GM13977 (cell line): ENCODE data around the gene SLC10A3.

ENCODE experiments used
- DNase-seq: peaks from one replicate; pipeline ENCODE4 v3.0.0; 2012; ENCODE audit warnings: low spot score
- in situ Hi-C: fragments of 300-500 bp; cut with MboI; formaldehyde crosslinking; loops from one replicate; pipeline ENCODE4 v1.12.0; 2022; ENCODE audit warnings: low sequenced_read_pairs, low pct_unique_long_range_greater_than_20kb, mixed read lengths, inconsistent platforms; ENCODE audit not compliant: unreplicated experiment
- TF ChIP-seq, protein P1 (sequence below): IDR thresholded peaks from 2 replicates; pipeline ENCODE4 v1.5.1; 2012; ENCODE audit warnings: mild to moderate bottlenecking, control low read depth; ENCODE audit not compliant: insufficient read depth; ENCODE audit errors: extremely low read depth, missing control alignments

The SLC10A3 gene

DNA sequence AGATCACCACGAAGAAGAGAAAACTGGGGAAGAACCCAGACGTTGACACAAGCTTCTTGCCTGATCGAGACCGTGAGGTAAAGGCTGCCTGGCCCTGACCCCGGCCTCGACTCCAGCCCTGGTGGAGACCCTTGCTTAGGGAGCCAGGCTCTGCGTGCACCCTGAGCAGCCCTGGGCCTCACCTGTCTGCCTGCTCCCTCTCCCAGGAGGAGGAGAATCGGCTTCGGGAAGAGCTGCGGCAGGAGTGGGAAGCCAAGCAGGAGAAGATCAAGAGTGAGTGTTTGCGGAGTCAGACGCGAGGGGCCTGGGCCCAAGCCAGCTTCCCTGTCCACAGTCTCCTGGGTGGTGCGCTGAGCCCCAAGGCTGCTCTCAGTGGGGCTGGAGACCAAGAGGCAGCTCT lies 41.9 kb downstream of the SLC10A3 start:
- in situ Hi-C loops: no loop called here
- TF ChIP-seq, protein P1, sequence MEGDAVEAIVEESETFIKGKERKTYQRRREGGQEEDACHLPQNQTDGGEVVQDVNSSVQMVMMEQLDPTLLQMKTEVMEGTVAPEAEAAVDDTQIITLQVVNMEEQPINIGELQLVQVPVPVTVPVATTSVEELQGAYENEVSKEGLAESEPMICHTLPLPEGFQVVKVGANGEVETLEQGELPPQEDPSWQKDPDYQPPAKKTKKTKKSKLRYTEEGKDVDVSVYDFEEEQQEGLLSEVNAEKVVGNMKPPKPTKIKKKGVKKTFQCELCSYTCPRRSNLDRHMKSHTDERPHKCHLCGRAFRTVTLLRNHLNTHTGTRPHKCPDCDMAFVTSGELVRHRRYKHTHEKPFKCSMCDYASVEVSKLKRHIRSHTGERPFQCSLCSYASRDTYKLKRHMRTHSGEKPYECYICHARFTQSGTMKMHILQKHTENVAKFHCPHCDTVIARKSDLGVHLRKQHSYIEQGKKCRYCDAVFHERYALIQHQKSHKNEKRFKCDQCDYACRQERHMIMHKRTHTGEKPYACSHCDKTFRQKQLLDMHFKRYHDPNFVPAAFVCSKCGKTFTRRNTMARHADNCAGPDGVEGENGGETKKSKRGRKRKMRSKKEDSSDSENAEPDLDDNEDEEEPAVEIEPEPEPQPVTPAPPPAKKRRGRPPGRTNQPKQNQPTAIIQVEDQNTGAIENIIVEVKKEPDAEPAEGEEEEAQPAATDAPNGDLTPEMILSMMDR: no peak
- DNase-seq: no peak

DNA sequence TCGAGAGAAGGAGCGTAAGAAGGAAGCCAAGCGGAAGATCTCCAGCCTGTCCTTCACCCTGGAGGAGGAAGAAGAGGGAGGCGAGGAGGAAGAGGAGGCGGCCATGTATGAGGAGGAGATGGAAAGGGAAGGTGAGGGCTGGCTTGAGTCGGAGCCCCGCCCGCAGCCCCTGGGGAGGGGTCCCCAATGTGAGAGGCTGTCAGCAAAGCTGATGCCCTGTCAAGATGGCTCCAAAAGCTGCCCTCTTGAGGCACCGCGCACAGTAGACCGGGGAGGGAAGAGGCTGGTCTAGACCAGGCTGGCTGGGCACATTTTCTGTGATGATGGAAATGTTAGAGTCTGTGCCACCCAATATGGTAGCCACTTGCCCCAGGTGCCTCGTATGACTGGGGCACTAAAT lies 44.0 kb downstream of the SLC10A3 start:
- DNase-seq: no peak
- TF ChIP-seq, protein P1: no peak
- in situ Hi-C loops: no loop called here

DNA sequence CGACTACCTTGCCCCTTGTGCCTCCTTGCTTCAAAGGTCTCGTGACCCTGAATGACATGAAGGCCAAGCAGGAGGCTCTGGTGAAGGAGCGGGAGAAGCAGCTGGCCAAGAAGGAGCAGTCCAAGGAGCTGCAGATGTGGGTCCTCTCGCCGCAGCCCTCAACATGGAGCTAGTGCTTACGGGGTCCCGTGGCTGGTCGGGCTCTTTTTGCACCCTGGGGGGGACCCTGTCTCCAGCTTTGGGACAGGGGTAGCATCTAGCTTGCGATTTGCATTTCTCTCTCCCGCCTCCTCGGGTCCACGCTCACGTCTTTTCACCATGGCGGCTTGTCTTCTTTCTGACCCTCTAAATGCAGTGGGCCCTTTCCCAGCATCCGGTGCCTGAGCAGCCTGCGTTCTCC lies 44.7 kb downstream of the SLC10A3 start:
- in situ Hi-C loops: no loop called here
- no peak for DNase-seq
- TF ChIP-seq, protein P1: no peak

DNA sequence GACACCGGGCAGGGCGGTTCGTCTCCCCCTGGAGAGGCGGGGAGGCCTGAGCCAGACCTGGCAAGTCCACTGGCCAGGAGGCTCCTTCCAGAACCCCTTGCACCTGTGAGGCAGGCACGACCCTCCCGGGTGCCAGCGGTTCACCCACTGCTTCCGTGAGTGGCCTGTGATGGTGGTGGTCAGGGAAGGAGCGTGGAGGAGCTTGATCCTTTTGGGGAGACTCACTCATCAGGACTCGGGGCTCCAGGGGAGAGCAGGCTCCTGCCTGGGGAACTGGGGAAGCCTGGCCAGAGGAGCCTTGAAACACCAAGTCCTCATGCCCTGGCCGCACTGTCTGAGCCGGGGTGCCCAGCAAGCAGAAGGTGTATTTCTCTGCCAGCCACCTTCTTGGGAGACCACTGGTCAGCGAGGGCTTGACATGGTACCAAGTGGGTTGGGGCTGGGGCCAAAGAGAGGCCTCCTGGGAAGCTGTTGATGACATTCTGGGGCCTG lies 45.6 kb downstream of the SLC10A3 start:
- in situ Hi-C loops: no loop called here
- DNase-seq: no peak
- TF ChIP-seq, protein P1: no peak

DNA sequence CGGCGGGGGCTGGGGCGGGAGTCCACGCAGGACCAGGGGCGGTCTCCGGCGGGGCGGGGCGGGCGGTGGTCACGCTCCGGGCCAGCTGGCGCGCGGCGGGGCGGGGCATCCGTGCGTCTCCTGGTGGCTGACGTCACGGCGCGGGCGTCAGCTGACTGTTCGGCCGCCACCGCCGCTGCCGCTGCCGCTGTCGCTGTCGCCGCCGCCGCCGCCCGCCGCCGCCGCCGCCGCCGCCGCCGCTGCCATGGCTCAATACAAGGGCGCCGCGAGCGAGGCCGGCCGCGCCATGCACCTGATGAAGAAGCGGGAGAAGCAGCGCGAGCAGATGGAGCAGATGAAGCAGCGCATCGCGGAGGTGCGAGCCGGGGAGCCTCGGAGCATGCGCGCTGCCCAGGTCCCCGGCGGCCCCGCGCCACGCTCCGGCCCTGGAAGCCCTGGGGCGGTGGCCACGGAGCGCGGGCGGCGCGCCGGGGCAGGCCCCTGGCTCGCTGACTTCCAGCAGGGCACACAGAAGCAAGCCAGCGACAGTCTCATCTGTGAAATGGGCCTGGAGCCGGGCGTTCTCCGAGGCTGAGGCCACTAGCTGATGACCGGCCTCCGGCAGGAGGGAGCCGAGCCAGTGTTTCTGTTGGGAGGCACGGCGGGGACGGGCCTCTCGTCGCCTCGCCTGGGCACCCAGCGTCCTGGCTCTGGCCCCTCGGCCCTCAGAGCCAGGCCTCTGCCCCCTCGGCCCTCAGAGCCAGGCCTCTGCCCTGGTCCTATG lies 46.3 kb downstream of the SLC10A3 start, which contains the start of gene FAM50A:
Gene FAM50A (plus strand): TSS at position 150 of the 763 bp plus-strand sequence. CDS start 95 bp downstream, at position 245.
- TF ChIP-seq, protein P1: no peak
- in situ Hi-C loops: no loop called here
- DNase-seq: peak; percentile 93

DNA sequence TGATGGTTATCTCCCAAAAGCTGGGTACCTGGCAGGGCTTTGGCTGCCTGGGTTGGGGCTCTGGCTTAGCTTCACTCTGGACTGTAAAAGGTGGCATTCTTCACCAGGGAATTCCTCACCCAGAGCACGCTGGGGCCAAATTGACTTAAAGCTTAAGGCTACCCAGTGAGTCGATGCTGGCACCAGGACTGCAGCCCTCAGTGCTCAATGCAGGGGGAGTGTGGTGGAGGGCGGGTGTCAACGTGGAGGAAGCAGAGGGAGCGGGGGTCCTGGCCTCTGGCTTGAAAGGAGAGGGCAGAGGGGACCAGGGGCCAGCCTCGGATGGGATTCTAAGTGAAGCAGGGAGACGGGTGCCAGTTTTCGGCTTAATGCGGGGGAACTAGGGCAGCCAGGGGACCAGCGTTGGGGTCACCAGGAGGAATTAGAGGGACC lies 46.9 kb downstream of the SLC10A3 start:
- no peak for DNase-seq
- in situ Hi-C loops: no loop called here
- TF ChIP-seq, protein P1: no peak
